ENCODE results near the gene L3MBTL2. TPM values are rescaled to one million over a fixed set of nuclear protein-coding genes. Genes with fewer than 3 reads are reported as not detected.

Gene L3MBTL2
- total and polyA plus RNA-seq, 10 of the 15 experiments (the other 5 are each of a cell fraction or from before 2014, with no cell fraction given): 13.2 to 37.6 (median 28.2) TPM

DNA sequence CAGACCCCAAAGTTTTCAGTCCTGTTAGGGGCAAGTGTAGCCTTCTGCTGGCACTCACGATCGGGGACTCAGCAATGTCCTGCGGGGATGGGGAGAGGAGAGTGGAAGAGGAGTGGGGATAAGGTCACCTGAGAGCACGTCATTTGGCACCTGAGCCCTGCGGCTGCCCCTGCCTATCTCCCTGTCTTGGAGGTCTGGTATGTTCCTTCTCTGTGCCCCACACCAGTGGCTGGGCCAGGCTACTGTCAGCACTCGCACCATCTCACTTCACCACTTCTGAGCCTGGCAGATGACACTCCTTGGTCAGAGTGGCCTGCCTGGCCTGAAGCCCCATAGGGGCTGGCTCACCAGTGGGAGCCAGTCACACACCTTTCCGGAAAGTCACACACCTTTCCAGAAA, 55.8 kb downstream of the L3MBTL2 start:
- Histone ChIP-seq H3K79me2 (ENCODE audit: control insufficient read depth, insufficient read depth, low read length) (no peaks in the 10 kb centered on the region), H3K4me3 (no peak overlapping the region), H3K27ac (ENCODE audit: control insufficient read depth, insufficient read depth) (no peak overlapping the region), H3K4me2 (ENCODE audit: control insufficient read depth, insufficient read depth) (no peak overlapping the region), H2AFZ (ENCODE audit: control insufficient read depth, low read depth, low read length) (no peak overlapping the region), H3K4me1 (ENCODE audit: control insufficient read depth, insufficient read depth, low read length) (no peaks in the 10 kb centered on the region), H4K20me1 (ENCODE audit: control insufficient read depth, insufficient read depth) (no peaks in the 10 kb centered on the region), H3K9me3 (replicated peaks; ENCODE audit: control insufficient read depth, insufficient read depth, low read length) (no peaks in the 10 kb centered on the region), H3K9ac (ENCODE audit: control insufficient read depth, insufficient read depth, low read length) (no peak overlapping the region), H3K36me3 (ENCODE audit: control insufficient read depth in 2 of 2, insufficient read depth in 2 of 2, low read length in 1 of 2) (peaks cover 31 to 62% of the 10 kb centered on the region in 2 experiments; a peak in 3 of 4 replicates), H3K27me3 (replicated peaks in 1 of 2; ENCODE audit: control insufficient read depth in 2 of 2, insufficient read depth in 2 of 2, low read length in 1 of 2) (no peaks in the 10 kb centered on the region)
- in situ Hi-C loops (cut with MboI) (no loop called here), intact Hi-C loops (cut with micrococcal nuclease; ENCODE audit: unreplicated experiment) (no loop called here)
- ChIA-PET POLR2A (no interaction called here), SMC1A (ENCODE audit: uncharacterized antibody, unreplicated experiment) (no interaction called here), CTCF (no interaction called here), RAD21 (ENCODE audit: unreplicated experiment) (no interaction called here)
- no peak for FAIRE-seq
- no TSS peak for BruUV-seq (replicated peaks)
- WGBS (ENCODE audit: insufficient coverage, insufficient replicate concordance, low lambda C conversion rate, missing lambda C conversion rate): 96% methylated on average over 7 of the region's 7 CpGs
- no peak for DNase-seq (ENCODE audit: low read depth, low spot score)
- no peak for ATAC-seq
- no peak for TF ChIP-seq EGR1 (IDR thresholded peaks at IDR 0.05; ENCODE audit: borderline replicate concordance in 1 of 2, low read depth in 2 of 2, low read length in 2 of 2)
- no peak for TF ChIP-seq YY1 (IDR thresholded peaks at IDR 0.05; ENCODE audit: low read depth, low read length)
- no peak for TF ChIP-seq NFIC (IDR thresholded peaks at IDR 0.05; ENCODE audit: low read depth, low read length)
- no peak for TF ChIP-seq BMI1 (IDR thresholded peaks at IDR 0.05; ENCODE audit: borderline replicate concordance)
- TF ChIP-seq IKZF1 (conservative IDR thresholded peaks at IDR 0.05): no peak
- TF ChIP-seq, protein P1, sequence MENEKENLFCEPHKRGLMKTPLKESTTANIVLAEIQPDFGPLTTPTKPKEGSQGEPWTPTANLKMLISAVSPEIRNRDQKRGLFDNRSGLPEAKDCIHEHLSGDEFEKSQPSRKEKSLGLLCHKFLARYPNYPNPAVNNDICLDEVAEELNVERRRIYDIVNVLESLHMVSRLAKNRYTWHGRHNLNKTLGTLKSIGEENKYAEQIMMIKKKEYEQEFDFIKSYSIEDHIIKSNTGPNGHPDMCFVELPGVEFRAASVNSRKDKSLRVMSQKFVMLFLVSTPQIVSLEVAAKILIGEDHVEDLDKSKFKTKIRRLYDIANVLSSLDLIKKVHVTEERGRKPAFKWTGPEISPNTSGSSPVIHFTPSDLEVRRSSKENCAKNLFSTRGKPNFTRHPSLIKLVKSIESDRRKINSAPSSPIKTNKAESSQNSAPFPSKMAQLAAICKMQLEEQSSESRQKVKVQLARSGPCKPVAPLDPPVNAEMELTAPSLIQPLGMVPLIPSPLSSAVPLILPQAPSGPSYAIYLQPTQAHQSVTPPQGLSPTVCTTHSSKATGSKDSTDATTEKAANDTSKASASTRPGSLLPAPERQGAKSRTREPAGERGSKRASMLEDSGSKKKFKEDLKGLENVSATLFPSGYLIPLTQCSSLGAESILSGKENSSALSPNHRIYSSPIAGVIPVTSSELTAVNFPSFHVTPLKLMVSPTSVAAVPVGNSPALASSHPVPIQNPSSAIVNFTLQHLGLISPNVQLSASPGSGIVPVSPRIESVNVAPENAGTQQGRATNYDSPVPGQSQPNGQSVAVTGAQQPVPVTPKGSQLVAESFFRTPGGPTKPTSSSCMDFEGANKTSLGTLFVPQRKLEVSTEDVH (IDR thresholded peaks at IDR 0.05; ENCODE audit: low read depth, partially characterized antibody): no peak
- no peak for TF ChIP-seq SUPT20H (IDR thresholded peaks at IDR 0.05; ENCODE audit: borderline replicate concordance, control insufficient read depth, low read depth, low read length)
- no peak for TF ChIP-seq SP1 (IDR thresholded peaks at IDR 0.05; ENCODE audit: low read depth, low read length)
- no peak for TF ChIP-seq RB1 (IDR thresholded peaks at IDR 0.05; ENCODE audit: borderline replicate concordance)
- no peak for TF ChIP-seq ZZZ3 (IDR thresholded peaks at IDR 0.05; ENCODE audit: control insufficient read depth, insufficient read length, low read depth)
- TF ChIP-seq BACH1 (IDR thresholded peaks at IDR 0.05; ENCODE audit: borderline replicate concordance): no peak
- TF ChIP-seq LARP7 (IDR thresholded peaks at IDR 0.05): no peak
- no peak for TF ChIP-seq NR2F1 (conservative IDR thresholded peaks at IDR 0.05)
- TF ChIP-seq BCL3 (IDR thresholded peaks at IDR 0.05; ENCODE audit: borderline replicate concordance, insufficient read depth, low read depth, low read length, poor library complexity, severe bottlenecking): no peak
- TF ChIP-seq TCF3 (IDR thresholded peaks at IDR 0.05; ENCODE audit: borderline replicate concordance, insufficient read depth, low read depth, low read length): no peak
- TF ChIP-seq CREB1 (IDR thresholded peaks at IDR 0.05; ENCODE audit: low read depth): no peak
- TF ChIP-seq MYB (IDR thresholded peaks at IDR 0.05; ENCODE audit: borderline replicate concordance, low read depth, low read length): no peak
- TF ChIP-seq PAX8 (IDR thresholded peaks at IDR 0.05): no peak
- TF ChIP-seq, protein P2, sequence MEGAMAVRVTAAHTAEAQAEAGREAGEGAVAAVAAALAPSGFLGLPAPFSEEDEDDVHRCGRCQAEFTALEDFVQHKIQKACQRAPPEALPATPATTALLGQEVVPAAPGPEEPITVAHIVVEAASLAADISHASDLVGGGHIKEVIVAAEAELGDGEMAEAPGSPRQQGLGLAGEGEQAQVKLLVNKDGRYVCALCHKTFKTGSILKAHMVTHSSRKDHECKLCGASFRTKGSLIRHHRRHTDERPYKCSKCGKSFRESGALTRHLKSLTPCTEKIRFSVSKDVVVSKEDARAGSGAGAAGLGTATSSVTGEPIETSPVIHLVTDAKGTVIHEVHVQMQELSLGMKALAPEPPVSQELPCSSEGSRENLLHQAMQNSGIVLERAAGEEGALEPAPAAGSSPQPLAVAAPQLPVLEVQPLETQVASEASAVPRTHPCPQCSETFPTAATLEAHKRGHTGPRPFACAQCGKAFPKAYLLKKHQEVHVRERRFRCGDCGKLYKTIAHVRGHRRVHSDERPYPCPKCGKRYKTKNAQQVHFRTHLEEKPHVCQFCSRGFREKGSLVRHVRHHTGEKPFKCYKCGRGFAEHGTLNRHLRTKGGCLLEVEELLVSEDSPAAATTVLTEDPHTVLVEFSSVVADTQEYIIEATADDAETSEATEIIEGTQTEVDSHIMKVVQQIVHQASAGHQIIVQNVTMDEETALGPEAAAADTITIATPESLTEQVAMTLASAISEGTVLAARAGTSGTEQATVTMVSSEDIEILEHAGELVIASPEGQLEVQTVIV (IDR thresholded peaks at IDR 0.05; ENCODE audit: borderline replicate concordance, partially characterized antibody): no peak

Measured in GM12878 (cell line).